Fibroblast of lung (primary cell): ENCODE measurements around the gene USP6NL.

Experiments used
- CTCF ChIP-seq, 2 donors: IDR thresholded peaks in 1 of 2; conservative IDR thresholded peaks in 1 of 2; 1 replicate in 1 of 2; 2 replicates in 1 of 2; pipeline ENCODE4 v1.5.1; 2011 to 2012; ENCODE audit warnings: low read length in 2 of 2, control low read depth in 1 of 2, inconsistent platforms in 1 of 2, low read depth in 1 of 2, mild to moderate bottlenecking in 1 of 2
- EZH2 ChIP-seq: IDR thresholded peaks from 2 replicates; pipeline ENCODE4 v1.5.1; 2012; ENCODE audit warnings: low read length, control low read depth, mild to moderate bottlenecking; ENCODE audit errors: missing control alignments

GRCh38 chr10:11639849-11640764 lies 28.7 kb upstream of the USP6NL start:
- TF ChIP-seq CTCF (conservative IDR thresholded peaks at IDR 0.05 in 1 of 2, IDR thresholded peaks at IDR 0.05 in 1 of 2; ENCODE audit: low read depth in 1 of 2, low read length in 2 of 2) (no peak), EZH2 (no peak)
